Activated naive CD4-positive, alpha-beta T cell treated with anti-CD3 and anti-CD28 coated beads for 36 hours (primary cell): ENCODE data around the gene TMCO4. TPM values are rescaled to one million over a fixed set of nuclear protein-coding genes. Genes with fewer than 3 reads are reported as not detected.

ENCODE experiments used
- CTCF ChIA-PET: fragments of 350-600 bp; sonication (Branson Sonifier 250); formaldehyde crosslinking; loops from one replicate; lab custom pipeline; 2021; ENCODE audit warnings: antibody characterized with exemption; lab: Charles Lee
- DNase-seq: peaks from one replicate; pipeline ENCODE4 v3.0.0-alpha.2; 2020
- H3K27ac Mint-ChIP-seq: one replicate; pipeline ENCODE4 v1.8.0; 2021; ENCODE audit warnings: mild to moderate bottlenecking, mixed read lengths
- H3K27me3 Mint-ChIP-seq: one replicate; pipeline ENCODE4 v1.8.0; 2021; ENCODE audit warnings: low read depth, mixed read lengths
- H3K36me3 Mint-ChIP-seq: one replicate; pipeline ENCODE4 v1.8.0; 2021; ENCODE audit warnings: low read depth, mixed read lengths
- H3K4me1 Mint-ChIP-seq: one replicate; pipeline ENCODE4 v1.8.0; 2021; ENCODE audit warnings: low read depth, mixed read lengths
- H3K4me3 Mint-ChIP-seq: one replicate; pipeline ENCODE4 v1.8.0; 2021; ENCODE audit warnings: mild to moderate bottlenecking, moderate library complexity, mixed read lengths
- H3K9me3 Mint-ChIP-seq: one replicate; pipeline ENCODE4 v1.8.0; 2021; ENCODE audit warnings: mixed read lengths
- intact Hi-C: fragments of 100-400 bp; cut with micrococcal nuclease; formaldehyde crosslinking; loops from one replicate; pipeline ENCODE4 v1.15.1; 2023
- total RNA-seq, 2 experiments: library from RNA; stranded (reverse); gene quantifications; one replicate each; pipeline ENCODE4 v1.2.3, GENCODE V29; 2021

TMCO4 gene
- total RNA-seq, 2 experiments from 2014 or later: 11.9 to 15.4 TPM

GRCh38 chr1:19672237-19672636 lies 127.5 kb downstream of the TMCO4 start:
- Mint-ChIP-seq H3K4me1 (peaks cover 4% of the 10 kb centered on the region), H3K36me3 (no peaks in the 10 kb centered on the region), H3K4me3 (no peak overlapping the region), H3K27me3 (peaks cover 6% of the 10 kb centered on the region), H3K9me3 (no peaks in the 10 kb centered on the region), H3K27ac (no peak overlapping the region)
- CTCF ChIA-PET: interaction anchor here (0.6 to 4.2 kb wide), 3 partner anchors 11 to 649 kb away, joined by 3 to 31 read pairs (median 8); no protein-coding TSS in a partner anchor
- no peak for DNase-seq
- intact Hi-C loops: no loop called here

- Mint-ChIP-seq H3K4me3 (no peak overlapping the region), H3K4me1 (peaks cover 8% of the 10 kb centered on the region), H3K27me3 (peaks cover 19% of the 10 kb centered on the region), H3K27ac (no peak overlapping the region), H3K36me3 (no peaks in the 10 kb centered on the region), H3K9me3 (no peaks in the 10 kb centered on the region)
- intact Hi-C loops: no loop called here
- no peak for DNase-seq
- CTCF ChIA-PET: interaction anchor here (1.0 to 4.2 kb wide), 2 partner anchors 9 to 34 kb away, joined by 5 to 31 read pairs; no protein-coding TSS in a partner anchor
These were observed 128.9 kb downstream of the TMCO4 start for GRCh38 chr1:19670787-19671186.

GRCh38 chr1:19668888-19669287 lies 130.8 kb downstream of the TMCO4 start:
- no peak for DNase-seq
- Mint-ChIP-seq H3K4me1 (peaks cover 12% of the 10 kb centered on the region), H3K36me3 (no peaks in the 10 kb centered on the region), H3K27me3 (peaks cover 24% of the 10 kb centered on the region), H3K4me3 (no peak overlapping the region), H3K9me3 (no peaks in the 10 kb centered on the region), H3K27ac (no peak overlapping the region)
- intact Hi-C loops: no loop called here
- CTCF ChIA-PET: interaction anchor here (1.0 to 2.8 kb wide), 4 partner anchors 9 to 36 kb away, joined by 3 to 12 read pairs (median 6); no protein-coding TSS in a partner anchor

GRCh38 chr1:19665496-19666465 lies 133.9 kb downstream of the TMCO4 start:
- Mint-ChIP-seq H3K4me1 (peaks cover 15% of the 10 kb centered on the region), H3K27ac (no peak overlapping the region), H3K9me3 (no peaks in the 10 kb centered on the region), H3K36me3 (no peaks in the 10 kb centered on the region), H3K27me3 (peaks cover 24% of the 10 kb centered on the region), H3K4me3 (peak overlapping the region; percentile 67)
- intact Hi-C loops: no loop called here
- CTCF ChIA-PET: interaction anchor here (2.8 to 6.7 kb wide), 2 partner anchors 39 to 42 kb away, joined by 12 to 215 read pairs; no protein-coding TSS in a partner anchor
- no peak for DNase-seq

- no peak for DNase-seq
- peaks cover 15% of the 10 kb centered on the region for H3K4me1 Mint-ChIP-seq
- intact Hi-C loops: no loop called here
- no peaks in the 10 kb centered on the region for H3K36me3 Mint-ChIP-seq
- CTCF ChIA-PET: interaction anchor here (6.7 kb wide), 1 partner anchor 42 kb away, joined by 215 read pairs; no protein-coding TSS in a partner anchor
- peak overlapping the region; percentile 58 for H3K4me3 Mint-ChIP-seq
- peaks cover 24% of the 10 kb centered on the region for H3K27me3 Mint-ChIP-seq
- no peaks in the 10 kb centered on the region for H3K9me3 Mint-ChIP-seq
- H3K27ac Mint-ChIP-seq: no peak overlapping the region
These were observed 134.6 kb downstream of the TMCO4 start for GRCh38 chr1:19665186-19665495.

- H3K9me3 Mint-ChIP-seq: no peaks in the 10 kb centered on the region
- H3K36me3 Mint-ChIP-seq: no peaks in the 10 kb centered on the region
- peak within 1 kb of the TSS; percentile 67 for H3K4me3 Mint-ChIP-seq
- H3K27me3 Mint-ChIP-seq: peaks cover 24% of the 10 kb centered on the region
- intact Hi-C loops: loop anchor here (5.0 kb wide), 1 partner anchor 98 kb away; no protein-coding TSS in a partner anchor
- peaks cover 17% of the 10 kb centered on the region for H3K4me1 Mint-ChIP-seq
- DNase-seq: no peak
- no peak within 1 kb of the TSS for H3K27ac Mint-ChIP-seq
- CTCF ChIA-PET: interaction anchor here (5.7 to 6.7 kb wide), 2 partner anchors 15 to 43 kb away, joined by 41 to 215 read pairs; no protein-coding TSS in a partner anchor
These were observed 135.1 kb downstream of the TMCO4 start, which contains the start of gene HTR6 for GRCh38 chr1:19664453-19665185. Gene HTR6 (plus strand): TSS chr1:19664875. CDS start chr1:19665754, 879 bp downstream.

- CTCF ChIA-PET: interaction anchor here (0.6 to 6.7 kb wide), 40 partner anchors 9 to 411 kb away, joined by 3 to 215 read pairs (median 4); partner anchors contain the start of genes EMC1, MRTO4 and NBL1
- H3K36me3 Mint-ChIP-seq: no peaks in the 10 kb centered on the region
- no peak for DNase-seq
- H3K27me3 Mint-ChIP-seq: peaks cover 24% of the 10 kb centered on the region
- no peak overlapping the region for H3K4me3 Mint-ChIP-seq
- no peaks in the 10 kb centered on the region for H3K9me3 Mint-ChIP-seq
- intact Hi-C loops: loop anchor here (1.0 to 5.0 kb wide), 2 partner anchors 100 to 221 kb away; no protein-coding TSS in a partner anchor
- H3K4me1 Mint-ChIP-seq: peaks cover 21% of the 10 kb centered on the region
- no peak overlapping the region for H3K27ac Mint-ChIP-seq
These were observed 137.4 kb downstream of the TMCO4 start for GRCh38 chr1:19662313-19662712.

- CTCF ChIA-PET: interaction anchor here (0.6 to 6.7 kb wide), 43 partner anchors 8 to 412 kb away, joined by 3 to 215 read pairs (median 4); partner anchors contain the start of genes EMC1, MRTO4 and NBL1
- no peak overlapping the region for H3K4me3 Mint-ChIP-seq
- no peaks in the 10 kb centered on the region for H3K9me3 Mint-ChIP-seq
- intact Hi-C loops: loop anchor here (1.0 to 5.0 kb wide), 4 partner anchors 43 to 222 kb away; no protein-coding TSS in a partner anchor
- peaks cover 20% of the 10 kb centered on the region for H3K27me3 Mint-ChIP-seq
- DNase-seq: peak; percentile 69
- no peak overlapping the region for H3K27ac Mint-ChIP-seq
- peaks cover 21% of the 10 kb centered on the region for H3K4me1 Mint-ChIP-seq
- no peaks in the 10 kb centered on the region for H3K36me3 Mint-ChIP-seq
These were observed 137.9 kb downstream of the TMCO4 start for GRCh38 chr1:19661721-19662228.

GRCh38 chr1:19658186-19658585 lies 141.5 kb downstream of the TMCO4 start:
- intact Hi-C loops: loop anchor here (10.0 kb wide), 1 partner anchor 753 kb away; the partner anchor contains the start of gene ALDH4A1
- CTCF ChIA-PET: interaction anchor here (1.0 kb wide), 1 partner anchor 16 kb away, joined by 3 read pairs; no protein-coding TSS in a partner anchor
- no peak overlapping the region for H3K4me3 Mint-ChIP-seq
- no peak for DNase-seq
- H3K27ac Mint-ChIP-seq: no peak overlapping the region
- no peaks in the 10 kb centered on the region for H3K36me3 Mint-ChIP-seq
- peaks cover 4% of the 10 kb centered on the region for H3K27me3 Mint-ChIP-seq
- H3K4me1 Mint-ChIP-seq: peaks cover 17% of the 10 kb centered on the region
- H3K9me3 Mint-ChIP-seq: no peaks in the 10 kb centered on the region

- Mint-ChIP-seq H3K9me3 (no peaks in the 10 kb centered on the region), H3K4me1 (peaks cover 17% of the 10 kb centered on the region), H3K4me3 (no peak overlapping the region), H3K36me3 (no peaks in the 10 kb centered on the region), H3K27ac (no peak overlapping the region), H3K27me3 (peaks cover 1% of the 10 kb centered on the region)
- intact Hi-C loops: loop anchor here (10.0 kb wide), 1 partner anchor 753 kb away; the partner anchor contains the start of gene ALDH4A1
- no peak for DNase-seq
- CTCF ChIA-PET: interaction anchor here (0.6 to 1.8 kb wide), 3 partner anchors 16 to 816 kb away, joined by 3 to 6 read pairs (median 4); no protein-coding TSS in a partner anchor
These were observed 142.2 kb downstream of the TMCO4 start for GRCh38 chr1:19657511-19657910.

GRCh38 chr1:19656780-19657466 lies 142.8 kb downstream of the TMCO4 start:
- Mint-ChIP-seq H3K36me3 (no peaks in the 10 kb centered on the region), H3K4me1 (peaks cover 17% of the 10 kb centered on the region), H3K27ac (no peak overlapping the region), H3K9me3 (no peaks in the 10 kb centered on the region), H3K4me3 (no peak overlapping the region), H3K27me3 (peaks cover 1% of the 10 kb centered on the region)
- CTCF ChIA-PET: interaction anchor here (0.6 to 1.8 kb wide), 2 partner anchors 47 to 815 kb away, joined by 4 to 6 read pairs; no protein-coding TSS in a partner anchor
- intact Hi-C loops: loop anchor here (10.0 kb wide), 1 partner anchor 752 kb away; the partner anchor contains the start of gene ALDH4A1
- no peak for DNase-seq
